ENCODE measurements around the gene ZFR2.
"Not testable (repeated sequence)": the region's sequence is repeated elsewhere in the genome, so short reads cannot be mapped to it uniquely, and the experiment has no call there.

Gene ZFR2

DNA sequence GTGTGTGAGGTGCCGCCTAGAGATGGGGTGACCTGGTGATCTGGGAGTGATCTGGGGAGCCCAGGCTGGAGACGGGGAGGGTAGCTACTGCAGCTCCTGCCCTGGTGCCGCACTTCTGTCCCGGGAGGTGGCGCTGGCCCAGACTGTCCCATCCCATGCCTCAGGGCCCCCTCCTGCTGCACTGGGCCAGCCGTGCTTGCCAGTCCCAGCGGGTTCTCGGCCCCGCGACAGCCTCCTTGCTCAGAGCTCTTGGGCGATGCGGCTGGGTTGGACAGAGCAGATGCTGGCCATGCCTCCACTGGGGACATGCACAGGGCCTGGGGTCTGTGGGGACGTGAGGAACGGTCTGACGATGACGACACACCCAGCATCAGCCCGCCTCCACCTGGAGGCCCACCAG, 99.3 kb downstream of the ZFR2 start:
- DNase-seq, result no peak

- no peak for DNase-seq
These were observed 100.1 kb downstream of the ZFR2 start for GRCh38 chr19:3768748-3769099.

DNA sequence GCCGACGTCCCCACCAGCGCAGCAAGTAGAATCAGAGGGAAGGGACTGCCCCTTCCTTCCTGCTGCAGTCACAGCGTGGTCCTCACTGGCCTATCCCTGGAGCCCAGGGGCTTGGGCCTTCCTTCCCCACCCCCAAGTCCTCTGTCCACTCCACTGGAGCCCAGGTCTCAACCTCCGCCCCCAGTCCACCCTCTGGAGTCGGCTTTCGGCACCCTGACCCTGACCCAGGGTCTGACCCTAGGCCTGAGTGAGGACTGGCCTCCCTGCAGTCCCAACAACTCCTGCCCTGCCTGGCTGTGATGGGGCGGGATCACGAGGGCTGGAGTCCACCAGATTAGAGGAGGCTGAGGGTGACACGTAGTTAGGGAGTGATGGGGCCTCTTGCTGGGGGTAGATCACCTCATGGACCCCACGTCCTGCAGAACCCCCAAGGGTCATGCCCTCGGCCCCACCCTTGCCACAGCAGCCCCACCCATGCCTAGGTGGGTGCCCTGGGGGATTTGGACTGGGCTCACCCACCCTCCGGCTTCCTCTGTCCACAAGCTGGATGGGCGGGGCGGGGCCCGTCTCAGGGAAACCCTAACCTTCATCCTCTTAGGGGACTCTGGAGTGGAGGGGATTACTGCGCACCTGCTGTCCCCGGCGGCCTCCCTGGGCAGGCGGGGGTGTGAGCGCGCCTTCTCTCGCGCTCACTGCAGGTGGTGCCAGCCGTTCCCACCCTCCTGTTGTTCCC, 100.7 kb downstream of the ZFR2 start:
- no peak for DNase-seq

GRCh38 chr19:3767050-3767449, 101.8 kb downstream of the ZFR2 start:
- no peak for DNase-seq

- DNase-seq, result no peak
These were observed 102.3 kb downstream of the ZFR2 start for GRCh38 chr19:3766520-3766919.

GRCh38 chr19:3765757-3766156, 103.1 kb downstream of the ZFR2 start:
- not testable (repeated sequence) for DNase-seq

DNA sequence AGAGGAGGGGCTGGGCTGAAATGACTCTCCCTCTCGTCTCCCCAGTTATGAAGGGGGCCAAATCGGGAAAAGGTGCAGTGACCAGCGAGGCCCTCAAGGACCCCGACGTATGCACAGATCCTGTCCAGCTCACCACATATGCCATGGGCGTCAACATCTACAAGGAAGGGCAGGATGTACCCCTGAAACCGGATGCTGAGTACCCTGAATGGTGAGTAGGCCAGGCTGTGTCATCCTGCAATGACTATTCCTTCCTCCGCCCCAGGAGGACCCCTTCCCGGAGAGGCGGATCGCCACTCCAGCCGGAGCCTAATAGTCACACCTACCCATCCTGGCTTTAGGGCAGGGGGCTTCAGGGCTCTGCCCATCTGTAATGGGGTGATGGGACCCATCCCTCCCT, 103.7 kb downstream of the ZFR2 start:
- DNase-seq, result no peak

DNA sequence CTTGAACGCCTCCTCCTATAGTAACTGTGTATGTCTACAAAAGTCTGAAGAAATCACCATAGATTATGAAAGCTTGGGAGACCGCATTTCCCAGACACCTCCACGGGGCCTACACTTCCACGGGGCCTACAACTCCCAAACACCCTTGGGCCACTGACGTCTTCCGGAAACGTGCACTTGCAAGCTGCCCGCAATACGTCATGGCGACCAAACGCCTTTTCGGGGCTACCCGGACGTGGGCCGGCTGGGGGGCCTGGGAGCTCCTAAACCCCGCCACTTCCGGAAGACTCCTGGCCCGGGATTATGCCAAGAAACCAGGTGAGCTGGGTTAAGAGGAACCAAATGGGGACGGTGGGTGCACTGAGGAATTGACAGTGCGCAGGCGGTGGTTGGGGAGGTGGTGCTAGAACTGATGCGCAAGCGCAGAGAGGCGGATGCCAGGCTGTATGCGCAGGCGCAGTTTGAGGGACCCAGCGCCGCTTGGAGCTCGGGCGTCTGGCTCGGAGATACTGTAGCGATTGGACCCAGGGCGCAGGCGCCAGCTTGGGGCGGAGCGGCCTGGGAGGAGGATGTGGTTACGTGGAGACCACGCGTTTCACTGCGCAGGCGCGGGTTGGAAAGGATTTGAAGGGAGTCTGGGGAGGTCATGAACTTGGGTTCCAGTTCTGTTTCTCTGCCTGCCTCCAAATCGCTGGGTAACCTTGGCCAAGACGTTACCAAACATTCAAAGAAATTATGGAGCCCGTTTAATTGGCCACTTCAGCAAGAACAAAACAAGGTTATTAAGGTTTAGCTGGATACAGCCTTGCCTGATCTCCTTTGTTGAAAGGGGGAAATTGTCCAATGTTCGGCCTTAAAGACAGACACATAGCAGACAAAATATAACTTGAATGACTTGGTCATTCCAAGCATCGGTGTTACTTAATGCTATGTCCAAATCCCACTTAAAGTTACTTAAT, 106.1 kb downstream of the ZFR2 start, which contains the start of gene MRPL54:
Gene MRPL54, plus strand, starts transcription at position 182 of the 959 bp plus-strand sequence. Its CDS starts 19 bp downstream, at position 201.
- DNase-seq, result peak; percentile 94

GRCh38 chr19:3762130-3762473, 106.7 kb downstream of the ZFR2 start:
- no peak for DNase-seq

GRCh38 chr19:3761382-3762129, 107.3 kb downstream of the ZFR2 start, which contains the start of gene APBA3:
TSS of gene APBA3 (minus strand) at chr19:3761692. CDS start at chr19:3760264, 1,428 bp downstream.
- peak; percentile 75 for DNase-seq

- DNase-seq, result no peak
These were observed 107.9 kb downstream of the ZFR2 start for GRCh38 chr19:3760871-3761361.

- DNase-seq, result no peak
These were observed 109.2 kb downstream of the ZFR2 start for GRCh38 chr19:3759482-3760254.

DNA sequence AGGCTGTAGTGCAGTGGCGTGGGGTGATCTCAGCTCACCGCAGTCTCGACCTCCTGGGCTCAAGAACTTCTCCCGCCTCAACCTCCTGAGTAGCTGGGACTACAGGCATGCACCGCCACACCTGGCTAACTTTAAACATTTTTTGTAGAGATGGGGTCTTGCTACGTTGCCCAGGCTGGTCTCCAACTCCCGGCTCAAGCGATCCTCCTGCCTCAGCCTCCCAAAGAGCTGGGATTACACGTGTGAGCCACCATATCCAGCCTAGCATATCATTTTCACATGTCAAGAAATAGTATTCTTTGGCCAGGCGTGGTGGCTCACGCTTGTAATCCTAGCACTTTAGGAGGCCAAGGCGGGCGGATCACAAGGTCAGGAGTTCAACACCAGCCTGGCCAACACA, 110.5 kb downstream of the ZFR2 start:
- DNase-seq, result not testable (repeated sequence)

- DNase-seq, result not testable (repeated sequence)
These were observed 111.1 kb downstream of the ZFR2 start for GRCh38 chr19:3757705-3758104.

Data from NCI-H1694 (cell line).